ENCODE data around the gene ARID1A.

GRCh38 chr1:26694638-26695355, 1.0 kb upstream of the ARID1A start:
- TF ChIP-seq CTCF (IDR thresholded peaks at IDR 0.05) = no peak
- no peak for TF ChIP-seq POLR2A (IDR thresholded peaks at IDR 0.05)

Data from uterus (tissue), 2 donors.